ENCODE results near the gene ZNF783. TPM values are rescaled to one million over a fixed set of nuclear protein-coding genes. Genes with fewer than 3 reads are reported as not detected.

ZNF783 gene
- total and polyA plus RNA-seq, 9 of the 15 experiments (the other 6 are each of a cell fraction or from before 2014, with no cell fraction given) = 0.66 to 11.2 (median 5.4) TPM

DNA sequence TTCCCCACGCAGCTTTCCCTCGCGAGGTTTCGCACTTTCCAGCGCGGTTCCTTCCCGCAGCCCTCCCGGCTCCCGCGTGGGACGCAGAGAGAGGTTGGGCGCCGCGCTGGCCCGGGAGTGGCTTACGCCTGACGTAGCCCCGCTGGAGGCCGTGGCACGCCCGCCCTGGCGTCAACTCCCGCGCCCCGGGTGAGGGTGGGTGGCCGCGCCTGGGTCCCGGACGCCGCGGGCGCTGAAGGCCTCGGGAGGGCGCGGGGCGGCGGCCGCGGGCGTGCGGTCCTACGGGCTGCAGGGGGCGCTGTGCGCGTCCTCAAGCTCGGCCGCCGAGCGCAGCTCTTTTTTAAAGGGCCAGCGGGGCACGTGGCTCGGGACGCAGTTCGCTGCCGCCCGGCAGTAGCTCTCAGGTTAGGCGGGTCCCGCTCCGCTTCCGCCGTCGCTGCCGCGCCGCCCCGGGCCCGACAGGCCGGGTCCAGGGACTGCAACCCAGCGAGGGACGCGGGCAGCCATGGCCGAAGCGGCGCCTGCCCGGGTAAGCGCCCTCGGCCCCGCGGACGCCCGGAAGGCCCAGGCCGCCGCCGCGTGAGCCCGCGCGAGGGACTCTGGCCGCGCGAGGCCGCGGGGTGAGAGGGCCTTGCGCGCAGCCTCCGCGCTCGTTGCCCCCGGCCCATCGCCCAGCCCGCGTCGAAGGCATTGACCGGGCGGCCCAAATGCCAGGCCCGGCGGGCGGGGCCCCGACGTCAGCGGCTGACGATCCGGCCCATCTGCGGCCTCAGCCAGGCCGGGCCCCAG lies at the start of gene ZNF783 (continued):
- no peak for TF ChIP-seq RFX7 (CRISPR knock-in tag; IDR thresholded peaks at IDR 0.05)
- no peak for TF ChIP-seq SREBF2 (CRISPR knock-in tag; IDR thresholded peaks at IDR 0.05)
- TF ChIP-seq SMAD1 (IDR thresholded peaks at IDR 0.05; ENCODE audit: low read depth, low read length, partially characterized antibody) = no peak
- TF ChIP-seq, protein P1, sequence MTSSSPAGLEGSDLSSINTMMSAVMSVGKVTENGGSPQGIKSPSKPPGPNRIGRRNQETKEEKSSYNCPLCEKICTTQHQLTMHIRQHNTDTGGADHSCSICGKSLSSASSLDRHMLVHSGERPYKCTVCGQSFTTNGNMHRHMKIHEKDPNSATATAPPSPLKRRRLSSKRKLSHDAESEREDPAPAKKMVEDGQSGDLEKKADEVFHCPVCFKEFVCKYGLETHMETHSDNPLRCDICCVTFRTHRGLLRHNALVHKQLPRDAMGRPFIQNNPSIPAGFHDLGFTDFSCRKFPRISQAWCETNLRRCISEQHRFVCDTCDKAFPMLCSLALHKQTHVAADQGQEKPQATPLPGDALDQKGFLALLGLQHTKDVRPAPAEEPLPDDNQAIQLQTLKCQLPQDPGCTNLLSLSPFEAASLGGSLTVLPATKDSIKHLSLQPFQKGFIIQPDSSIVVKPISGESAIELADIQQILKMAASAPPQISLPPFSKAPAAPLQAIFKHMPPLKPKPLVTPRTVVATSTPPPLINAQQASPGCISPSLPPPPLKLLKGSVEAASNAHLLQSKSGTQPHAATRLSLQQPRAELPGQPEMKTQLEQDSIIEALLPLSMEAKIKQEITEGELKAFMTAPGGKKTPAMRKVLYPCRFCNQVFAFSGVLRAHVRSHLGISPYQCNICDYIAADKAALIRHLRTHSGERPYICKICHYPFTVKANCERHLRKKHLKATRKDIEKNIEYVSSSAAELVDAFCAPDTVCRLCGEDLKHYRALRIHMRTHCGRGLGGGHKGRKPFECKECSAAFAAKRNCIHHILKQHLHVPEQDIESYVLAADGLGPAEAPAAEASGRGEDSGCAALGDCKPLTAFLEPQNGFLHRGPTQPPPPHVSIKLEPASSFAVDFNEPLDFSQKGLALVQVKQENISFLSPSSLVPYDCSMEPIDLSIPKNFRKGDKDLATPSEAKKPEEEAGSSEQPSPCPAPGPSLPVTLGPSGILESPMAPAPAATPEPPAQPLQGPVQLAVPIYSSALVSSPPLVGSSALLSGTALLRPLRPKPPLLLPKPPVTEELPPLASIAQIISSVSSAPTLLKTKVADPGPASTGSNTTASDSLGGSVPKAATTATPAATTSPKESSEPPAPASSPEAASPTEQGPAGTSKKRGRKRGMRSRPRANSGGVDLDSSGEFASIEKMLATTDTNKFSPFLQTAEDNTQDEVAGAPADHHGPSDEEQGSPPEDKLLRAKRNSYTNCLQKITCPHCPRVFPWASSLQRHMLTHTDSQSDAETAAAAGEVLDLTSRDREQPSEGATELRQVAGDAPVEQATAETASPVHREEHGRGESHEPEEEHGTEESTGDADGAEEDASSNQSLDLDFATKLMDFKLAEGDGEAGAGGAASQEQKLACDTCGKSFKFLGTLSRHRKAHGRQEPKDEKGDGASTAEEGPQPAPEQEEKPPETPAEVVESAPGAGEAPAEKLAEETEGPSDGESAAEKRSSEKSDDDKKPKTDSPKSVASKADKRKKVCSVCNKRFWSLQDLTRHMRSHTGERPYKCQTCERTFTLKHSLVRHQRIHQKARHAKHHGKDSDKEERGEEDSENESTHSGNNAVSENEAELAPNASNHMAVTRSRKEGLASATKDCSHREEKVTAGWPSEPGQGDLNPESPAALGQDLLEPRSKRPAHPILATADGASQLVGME (CRISPR knock-in tag; IDR thresholded peaks at IDR 0.05) = 0 out of 2 replicates have a peak, but pooled peaks have one; percentile 63
- TF ChIP-seq SMAD3 (CRISPR knock-in tag; conservative IDR thresholded peaks at IDR 0.05) = no peak
- TF ChIP-seq, protein P2, sequence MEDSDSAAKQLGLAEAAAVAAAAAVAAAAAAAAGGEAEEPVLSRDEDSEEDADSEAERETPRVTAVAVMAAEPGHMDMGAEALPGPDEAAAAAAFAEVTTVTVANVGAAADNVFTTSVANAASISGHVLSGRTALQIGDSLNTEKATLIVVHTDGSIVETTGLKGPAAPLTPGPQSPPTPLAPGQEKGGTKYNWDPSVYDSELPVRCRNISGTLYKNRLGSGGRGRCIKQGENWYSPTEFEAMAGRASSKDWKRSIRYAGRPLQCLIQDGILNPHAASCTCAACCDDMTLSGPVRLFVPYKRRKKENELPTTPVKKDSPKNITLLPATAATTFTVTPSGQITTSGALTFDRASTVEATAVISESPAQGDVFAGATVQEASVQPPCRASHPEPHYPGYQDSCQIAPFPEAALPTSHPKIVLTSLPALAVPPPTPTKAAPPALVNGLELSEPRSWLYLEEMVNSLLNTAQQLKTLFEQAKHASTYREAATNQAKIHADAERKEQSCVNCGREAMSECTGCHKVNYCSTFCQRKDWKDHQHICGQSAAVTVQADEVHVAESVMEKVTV (CRISPR knock-in tag; IDR thresholded peaks at IDR 0.05) = no peak
- TF ChIP-seq, protein P3, sequence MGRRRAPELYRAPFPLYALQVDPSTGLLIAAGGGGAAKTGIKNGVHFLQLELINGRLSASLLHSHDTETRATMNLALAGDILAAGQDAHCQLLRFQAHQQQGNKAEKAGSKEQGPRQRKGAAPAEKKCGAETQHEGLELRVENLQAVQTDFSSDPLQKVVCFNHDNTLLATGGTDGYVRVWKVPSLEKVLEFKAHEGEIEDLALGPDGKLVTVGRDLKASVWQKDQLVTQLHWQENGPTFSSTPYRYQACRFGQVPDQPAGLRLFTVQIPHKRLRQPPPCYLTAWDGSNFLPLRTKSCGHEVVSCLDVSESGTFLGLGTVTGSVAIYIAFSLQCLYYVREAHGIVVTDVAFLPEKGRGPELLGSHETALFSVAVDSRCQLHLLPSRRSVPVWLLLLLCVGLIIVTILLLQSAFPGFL (CRISPR knock-in tag; IDR thresholded peaks at IDR 0.05) = 0 out of 2 replicates have a peak, but pooled peaks have one; percentile 21
- TF ChIP-seq ZC3H4 (CRISPR knock-in tag; IDR thresholded peaks at IDR 0.05; ENCODE audit: borderline replicate concordance) = no peak
- no peak for TF ChIP-seq ZNF134 (CRISPR knock-in tag; conservative IDR thresholded peaks at IDR 0.05)
- no peak for TF ChIP-seq GATA2 (CRISPR knock-in tag; IDR thresholded peaks at IDR 0.05)
- TF ChIP-seq, protein P4, sequence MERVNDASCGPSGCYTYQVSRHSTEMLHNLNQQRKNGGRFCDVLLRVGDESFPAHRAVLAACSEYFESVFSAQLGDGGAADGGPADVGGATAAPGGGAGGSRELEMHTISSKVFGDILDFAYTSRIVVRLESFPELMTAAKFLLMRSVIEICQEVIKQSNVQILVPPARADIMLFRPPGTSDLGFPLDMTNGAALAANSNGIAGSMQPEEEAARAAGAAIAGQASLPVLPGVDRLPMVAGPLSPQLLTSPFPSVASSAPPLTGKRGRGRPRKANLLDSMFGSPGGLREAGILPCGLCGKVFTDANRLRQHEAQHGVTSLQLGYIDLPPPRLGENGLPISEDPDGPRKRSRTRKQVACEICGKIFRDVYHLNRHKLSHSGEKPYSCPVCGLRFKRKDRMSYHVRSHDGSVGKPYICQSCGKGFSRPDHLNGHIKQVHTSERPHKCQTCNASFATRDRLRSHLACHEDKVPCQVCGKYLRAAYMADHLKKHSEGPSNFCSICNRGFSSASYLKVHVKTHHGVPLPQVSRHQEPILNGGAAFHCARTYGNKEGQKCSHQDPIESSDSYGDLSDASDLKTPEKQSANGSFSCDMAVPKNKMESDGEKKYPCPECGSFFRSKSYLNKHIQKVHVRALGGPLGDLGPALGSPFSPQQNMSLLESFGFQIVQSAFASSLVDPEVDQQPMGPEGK (CRISPR knock-in tag; IDR thresholded peaks at IDR 0.05; ENCODE audit: borderline replicate concordance) = no peak
- TF ChIP-seq ETV1 (tag; conservative IDR thresholded peaks at IDR 0.05; ENCODE audit: low read depth) = no peak
- TF ChIP-seq ZBTB1 (CRISPR knock-in tag; IDR thresholded peaks at IDR 0.05; ENCODE audit: borderline replicate concordance, low read depth) = peak; percentile 56; the same call in 1 of the 2 replicates
- TF ChIP-seq KLF10 (CRISPR knock-in tag; IDR thresholded peaks at IDR 0.05) = no peak
- TF ChIP-seq DDX20 (tag; IDR thresholded peaks at IDR 0.05; ENCODE audit: low read depth) = no peak
- no peak for TF ChIP-seq ZNF408 (CRISPR knock-in tag; IDR thresholded peaks at IDR 0.05; ENCODE audit: low read depth)
- no peak for TF ChIP-seq ZNF551 (CRISPR knock-in tag; IDR thresholded peaks at IDR 0.05)
